HG02870 (cell line): Measurements from ENCODE around the gene WRNIP1.

Source experiments
- ATAC-seq: cut with Tn5 transposase; IDR thresholded peaks from one replicate; pipeline ENCODE4 v1.9.1; 2021; ENCODE audit warnings: mild to moderate bottlenecking, moderate library complexity; ENCODE audit not compliant: unreplicated experiment

The WRNIP1 gene

GRCh38 chr6:2831392-2831791, 66.2 kb downstream of the WRNIP1 start:
- no peak for ATAC-seq

GRCh38 chr6:2834262-2834661, 69.1 kb downstream of the WRNIP1 start:
- ATAC-seq, result no peak
